Endodermal cell (in vitro differentiated cells): ENCODE results near the gene IRS1. TPM values are rescaled to one million over a fixed set of nuclear protein-coding genes. Genes with fewer than 3 reads are reported as not detected.

Experiments
- DNase-seq: peaks from one replicate; pipeline ENCODE4 v3.0.0-alpha.2; 2017
- H3K27ac ChIP-seq: 2 replicates; pipeline ENCODE4 v1.5.1; 2013; ENCODE audit warnings: mild to moderate bottlenecking, low read depth, low read length, moderate library complexity
- H3K27me3 ChIP-seq: 2 replicates; pipeline ENCODE4 v1.6.1; 2013; ENCODE audit warnings: mild to moderate bottlenecking, low read length, moderate library complexity; ENCODE audit not compliant: insufficient read depth, control insufficient read depth, poor library complexity, severe bottlenecking
- H3K36me3 ChIP-seq: 2 replicates; pipeline ENCODE4 v1.7.0; 2013; ENCODE audit warnings: mild to moderate bottlenecking, low read length, moderate library complexity; ENCODE audit not compliant: control insufficient read depth, insufficient read depth
- H3K4me1 ChIP-seq: one replicate; pipeline ENCODE4 v1.7.0; 2013; ENCODE audit warnings: low read length; ENCODE audit not compliant: control insufficient read depth, insufficient read depth
- H3K4me3 ChIP-seq: 2 replicates; pipeline ENCODE4 v1.5.1; 2013; ENCODE audit warnings: mild to moderate bottlenecking, low read length, moderate library complexity
- H3K9ac ChIP-seq: 2 replicates; pipeline ENCODE4 v1.6.1; 2013; ENCODE audit warnings: mild to moderate bottlenecking, low read length, moderate library complexity; ENCODE audit not compliant: poor library complexity, severe bottlenecking; ENCODE audit errors: extremely low read depth
- H3K9me3 ChIP-seq: 2 replicates; pipeline ENCODE4 v1.6.1; 2013; ENCODE audit warnings: mild to moderate bottlenecking, low read length, moderate library complexity; ENCODE audit not compliant: control insufficient read depth
- H3K27ac Mint-ChIP-seq: 2 replicates; pipeline ENCODE4 v1.8.0; 2020; ENCODE audit warnings: mixed read lengths
- H3K27me3 Mint-ChIP-seq: 2 replicates; pipeline ENCODE4 v1.8.0; 2021; ENCODE audit warnings: mild to moderate bottlenecking, mixed read lengths; ENCODE audit not compliant: insufficient read depth
- H3K36me3 Mint-ChIP-seq: 2 replicates; pipeline ENCODE4 v1.8.0; 2020; ENCODE audit warnings: low read depth, mixed read lengths
- H3K4me1 Mint-ChIP-seq: 2 replicates; pipeline ENCODE4 v1.8.0; 2020; ENCODE audit warnings: mixed read lengths
- H3K4me3 Mint-ChIP-seq: 2 replicates; pipeline ENCODE4 v1.8.0; 2020; ENCODE audit warnings: mild to moderate bottlenecking, moderate library complexity, mixed read lengths
- H3K9me3 Mint-ChIP-seq: 2 replicates; pipeline ENCODE4 v1.8.0; 2020; ENCODE audit warnings: mild to moderate bottlenecking, mixed read lengths
- WGBS, 2 experiments: methylation state at CpG; one replicate each; pipeline versions ENCODE4 v1.1.5 to v1.1.7; 2013; ENCODE audit warnings: missing lambda C conversion rate in 2 of 2, mixed read lengths in 1 of 2; ENCODE audit not compliant: insufficient coverage in 1 of 2, insufficient read length in 1 of 2; 5-methylcytosine and 5-hydroxymethylcytosine counted together
- total RNA-seq, 2 donors: library from RNA; stranded (reverse); fragmentation: NEBNext Ultra II Directional in 1 of 2; extraction: Animal tissue kit (Norgen Biotek cat#: 25700) in 1 of 2; gene quantifications; 2 replicates in 1 of 2; 3 replicates in 1 of 2; pipeline ENCODE4 v1.2.1, GENCODE V29; 2021
- TF ChIP-seq, protein P1 (sequence below): fragments of 200-600 bp; sonication (generic); conservative IDR thresholded peaks from 2 replicates; pipeline ENCODE4 v1.5.0; 2021; ENCODE audit warnings: antibody characterized with exemption, mild to moderate bottlenecking

IRS1 gene
- total RNA-seq, 2 donors from 2014 or later: 16.2 to 16.6 TPM

DNA sequence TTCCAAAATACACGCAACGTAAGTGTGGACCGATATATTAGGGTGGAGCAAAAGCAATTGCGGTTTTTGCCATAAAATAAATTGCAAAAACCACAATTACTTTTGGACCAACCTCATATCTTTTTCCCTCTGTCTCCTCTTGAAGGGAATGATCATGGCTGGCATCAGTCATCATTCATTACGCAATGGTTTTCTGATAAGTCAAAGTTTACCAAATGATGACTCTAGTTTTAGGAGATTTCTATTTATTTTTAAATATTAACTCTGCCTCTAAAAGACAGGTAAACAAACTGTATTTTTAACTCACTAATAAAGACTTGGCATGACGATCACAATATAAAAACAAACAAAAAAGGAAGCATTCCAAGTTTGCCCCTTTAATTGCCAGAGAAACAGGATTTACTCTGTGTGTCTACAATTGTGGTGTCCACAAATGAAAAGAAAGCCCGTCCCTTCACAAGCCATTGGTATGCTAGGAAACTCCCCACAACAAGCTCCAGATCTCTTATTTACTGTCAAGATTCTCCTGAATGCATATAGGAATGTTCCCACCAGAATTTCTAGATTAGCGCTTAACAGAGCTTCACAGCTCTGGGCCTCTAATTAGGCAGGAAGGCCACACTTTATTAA is 61.3 kb downstream of the IRS1 start:
- no peaks in the 10 kb centered on the region for H3K27me3 Mint-ChIP-seq
- TF ChIP-seq, protein P1, sequence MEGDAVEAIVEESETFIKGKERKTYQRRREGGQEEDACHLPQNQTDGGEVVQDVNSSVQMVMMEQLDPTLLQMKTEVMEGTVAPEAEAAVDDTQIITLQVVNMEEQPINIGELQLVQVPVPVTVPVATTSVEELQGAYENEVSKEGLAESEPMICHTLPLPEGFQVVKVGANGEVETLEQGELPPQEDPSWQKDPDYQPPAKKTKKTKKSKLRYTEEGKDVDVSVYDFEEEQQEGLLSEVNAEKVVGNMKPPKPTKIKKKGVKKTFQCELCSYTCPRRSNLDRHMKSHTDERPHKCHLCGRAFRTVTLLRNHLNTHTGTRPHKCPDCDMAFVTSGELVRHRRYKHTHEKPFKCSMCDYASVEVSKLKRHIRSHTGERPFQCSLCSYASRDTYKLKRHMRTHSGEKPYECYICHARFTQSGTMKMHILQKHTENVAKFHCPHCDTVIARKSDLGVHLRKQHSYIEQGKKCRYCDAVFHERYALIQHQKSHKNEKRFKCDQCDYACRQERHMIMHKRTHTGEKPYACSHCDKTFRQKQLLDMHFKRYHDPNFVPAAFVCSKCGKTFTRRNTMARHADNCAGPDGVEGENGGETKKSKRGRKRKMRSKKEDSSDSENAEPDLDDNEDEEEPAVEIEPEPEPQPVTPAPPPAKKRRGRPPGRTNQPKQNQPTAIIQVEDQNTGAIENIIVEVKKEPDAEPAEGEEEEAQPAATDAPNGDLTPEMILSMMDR: no peak
- H3K9me3 Mint-ChIP-seq: no peaks in the 10 kb centered on the region
- H3K36me3 Mint-ChIP-seq: peaks cover 5% of the 10 kb centered on the region
- no peak overlapping the region for H3K27ac Mint-ChIP-seq
- Histone ChIP-seq H3K27me3 (no peaks in the 10 kb centered on the region), H3K9me3 (peaks cover 4% of the 10 kb centered on the region), H3K36me3 (no peaks in the 10 kb centered on the region), H3K27ac (peak overlapping the region; percentile 96), H3K4me1 (peaks cover 4% of the 10 kb centered on the region), H3K4me3 (no peak overlapping the region), H3K9ac (no peak overlapping the region)
- H3K4me1 Mint-ChIP-seq: peaks cover 12% of the 10 kb centered on the region
- 90 to 91% methylated on average over 7 to 8 of the region's 8 CpGs for WGBS, 2 experiments
- H3K4me3 Mint-ChIP-seq: no peak overlapping the region
- no peak for DNase-seq

DNA sequence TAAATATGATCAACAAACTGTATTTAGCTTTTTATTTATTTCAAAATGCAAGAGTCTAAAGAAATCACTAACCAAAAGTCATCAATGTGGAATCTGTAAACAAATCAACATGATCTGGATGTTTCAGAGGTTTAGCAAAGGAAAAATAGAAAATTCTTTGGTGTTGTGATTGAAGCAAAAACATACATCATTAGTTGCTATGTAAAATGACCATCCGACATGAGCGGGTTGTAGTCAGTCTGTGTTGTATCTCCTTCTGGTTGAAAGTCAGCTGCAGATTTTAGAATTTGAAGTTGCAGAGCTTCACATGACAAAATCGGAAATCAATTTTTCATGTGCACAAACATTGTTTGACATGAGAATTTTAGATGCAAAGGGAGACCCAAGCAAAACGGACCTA is 63.2 kb downstream of the IRS1 start:
- Histone ChIP-seq H3K27ac (no peak overlapping the region), H3K4me1 (peaks cover 4% of the 10 kb centered on the region), H3K9ac (no peak overlapping the region), H3K36me3 (no peaks in the 10 kb centered on the region), H3K27me3 (no peaks in the 10 kb centered on the region), H3K9me3 (peaks cover 4% of the 10 kb centered on the region), H3K4me3 (no peak overlapping the region)
- Mint-ChIP-seq H3K4me1 (peaks cover 13% of the 10 kb centered on the region), H3K9me3 (no peaks in the 10 kb centered on the region), H3K27me3 (no peaks in the 10 kb centered on the region), H3K36me3 (peaks cover 3% of the 10 kb centered on the region), H3K4me3 (no peak overlapping the region), H3K27ac (no peak overlapping the region)
- TF ChIP-seq, protein P1: no peak
- DNase-seq: no peak
- 94% methylated on average over 4 of the region's 4 CpGs for WGBS, 2 experiments

DNA sequence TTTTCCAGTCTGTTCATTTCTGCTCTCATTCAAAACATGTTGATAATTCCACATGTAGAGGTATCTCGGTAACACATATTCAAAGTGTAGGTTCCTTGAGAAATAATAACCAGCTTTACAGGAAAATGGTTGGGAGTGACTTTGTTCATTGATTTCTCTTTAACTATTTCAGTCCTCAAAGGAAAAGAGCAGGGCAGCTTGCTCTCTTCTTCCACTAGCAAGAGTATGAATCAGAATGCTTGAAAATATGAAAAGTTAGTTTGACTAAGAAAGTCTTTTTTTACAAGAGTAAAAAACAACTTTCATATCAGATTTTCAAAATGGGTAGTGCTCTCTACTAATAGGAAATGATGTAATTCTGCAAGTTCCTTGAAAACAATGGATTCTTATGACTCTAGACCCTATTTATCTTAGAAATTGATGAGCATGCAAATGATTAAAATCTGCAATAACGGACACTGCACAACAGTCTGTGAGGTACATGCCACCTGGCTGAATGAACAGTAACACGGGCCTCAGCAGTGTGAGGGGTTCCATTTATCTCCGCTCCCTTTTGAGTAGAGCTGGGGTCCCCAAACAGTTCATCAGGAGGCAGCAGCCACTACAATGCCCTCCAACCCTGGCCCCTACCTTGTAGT is 65.6 kb downstream of the IRS1 start:
- H3K4me1 Mint-ChIP-seq: peaks cover 12% of the 10 kb centered on the region
- whole genome bisulfite sequencing, 2 experiments: 94 to 95% methylated on average over 2 to 4 of the region's 4 CpGs
- no peak overlapping the region for H3K9ac ChIP-seq
- TF ChIP-seq, protein P1: no peak
- peaks cover 3% of the 10 kb centered on the region for H3K36me3 Mint-ChIP-seq
- no peaks in the 10 kb centered on the region for H3K27me3 Mint-ChIP-seq
- peaks cover 4% of the 10 kb centered on the region for H3K9me3 ChIP-seq
- no peaks in the 10 kb centered on the region for H3K4me1 ChIP-seq
- no peak overlapping the region for H3K4me3 ChIP-seq
- no peak for DNase-seq
- H3K27ac ChIP-seq: no peak overlapping the region
- H3K36me3 ChIP-seq: no peaks in the 10 kb centered on the region
- H3K27ac Mint-ChIP-seq: no peak overlapping the region
- no peaks in the 10 kb centered on the region for H3K27me3 ChIP-seq
- no peak overlapping the region for H3K4me3 Mint-ChIP-seq
- no peaks in the 10 kb centered on the region for H3K9me3 Mint-ChIP-seq
